Hypothalamus (tissue), 51 donors: ENCODE data around the gene PFKP.
A peak's percentile ranks its signal among the peaks of the same experiment; 100 is the strongest.
"Not testable (repeated sequence)": the region's sequence is repeated elsewhere in the genome, so short reads cannot be mapped to it uniquely, and the experiment has no call there.

ENCODE experiments used
- DNase-seq, 51 donors: peaks; one replicate each; lab custom pipeline; 2025; lab: John Stamatoyannopoulos, UW

Gene PFKP

DNA sequence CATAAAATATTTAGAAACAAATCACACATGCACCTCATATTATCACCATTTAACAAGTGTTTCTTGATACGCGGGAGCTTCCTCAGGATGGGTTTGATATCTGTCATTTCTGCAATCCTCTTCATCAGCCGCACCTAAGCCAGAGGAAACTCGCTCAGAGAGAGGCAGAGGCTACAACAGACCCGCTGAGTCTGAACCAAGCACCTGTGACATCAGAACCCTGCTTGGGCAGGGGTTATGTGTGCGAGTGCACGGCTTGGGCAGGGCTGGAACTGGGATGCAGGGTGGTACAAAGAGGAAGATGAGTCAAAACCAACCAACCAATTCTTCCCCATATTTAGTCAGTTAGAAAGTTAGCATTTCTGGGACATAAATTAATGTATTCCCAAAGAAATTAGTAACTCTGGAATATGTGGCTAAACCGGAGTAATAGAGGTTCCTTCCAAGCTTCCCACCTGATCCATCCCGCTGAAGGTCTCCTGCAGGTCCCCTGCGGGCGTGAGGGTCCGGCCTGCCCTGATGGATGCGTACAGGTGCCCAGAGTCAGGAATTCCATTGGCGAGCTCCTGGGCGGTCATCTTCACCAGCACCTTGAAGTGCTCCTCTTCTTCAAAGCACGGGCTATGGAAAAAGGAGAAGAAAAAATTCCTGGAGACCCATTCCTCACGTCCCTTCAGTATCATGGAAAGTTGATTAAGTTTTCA, 79.9 kb downstream of the PFKP start:
- DNase-seq, result no peak

DNA sequence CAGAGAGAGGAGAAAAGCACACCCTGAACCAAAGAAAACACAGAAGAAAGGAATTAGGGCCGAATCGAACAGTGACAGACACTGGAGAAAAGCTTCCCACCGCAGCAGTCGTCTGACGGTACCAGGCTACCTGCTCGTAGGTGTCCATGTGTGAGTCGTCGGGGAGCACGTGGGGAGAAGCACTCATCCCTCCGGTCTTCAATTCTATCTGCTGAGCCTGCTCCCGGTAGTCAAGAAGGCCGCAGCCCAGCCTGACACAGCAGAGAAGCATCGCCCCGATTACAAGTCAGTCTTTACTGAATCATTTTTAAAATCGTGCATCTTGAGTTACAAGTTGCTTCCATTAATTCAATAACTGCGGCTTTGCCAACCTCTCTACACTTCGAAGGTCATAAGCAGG, 80.7 kb downstream of the PFKP start:
- DNase-seq, result no peak

DNA sequence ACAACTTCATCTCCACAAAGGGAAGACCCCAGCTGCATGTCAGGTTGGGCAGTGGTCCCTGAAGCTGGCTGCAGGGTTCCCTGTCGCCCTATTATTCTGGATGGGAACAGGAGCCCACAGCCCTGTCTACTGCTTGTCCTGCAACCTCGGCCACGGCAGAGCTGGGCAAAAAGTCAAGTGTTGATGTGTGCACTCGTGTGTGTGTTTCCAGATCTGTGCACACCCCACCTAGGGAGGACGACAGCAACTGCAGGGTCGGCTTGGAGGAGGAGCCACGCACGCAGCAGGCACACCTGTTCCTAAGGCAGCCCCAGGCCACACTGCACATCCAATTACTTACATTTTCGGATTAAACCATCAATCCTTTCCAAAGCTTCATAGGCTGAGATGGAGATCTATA, 81.6 kb downstream of the PFKP start:
- DNase-seq, result no peak

DNA sequence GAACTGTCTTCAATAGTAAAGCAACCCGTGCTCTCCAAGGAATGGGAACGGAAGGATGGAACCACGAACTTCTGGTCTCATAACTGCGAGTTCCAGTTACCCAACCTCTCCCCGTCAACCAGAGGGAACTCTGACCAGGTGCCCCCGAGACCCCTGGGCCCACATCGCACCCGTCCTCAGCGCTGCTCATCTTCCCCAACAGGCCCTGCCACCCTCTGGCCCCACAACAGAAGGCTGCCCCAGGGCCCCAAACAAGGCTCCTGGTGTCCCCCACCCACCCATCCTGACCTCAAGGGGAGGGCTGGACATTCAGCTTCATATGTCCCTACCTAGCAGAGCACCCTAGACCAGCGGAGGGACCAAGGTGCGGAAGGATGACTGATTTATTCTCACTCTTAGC, 82.6 kb downstream of the PFKP start:
- no peak for DNase-seq

DNA sequence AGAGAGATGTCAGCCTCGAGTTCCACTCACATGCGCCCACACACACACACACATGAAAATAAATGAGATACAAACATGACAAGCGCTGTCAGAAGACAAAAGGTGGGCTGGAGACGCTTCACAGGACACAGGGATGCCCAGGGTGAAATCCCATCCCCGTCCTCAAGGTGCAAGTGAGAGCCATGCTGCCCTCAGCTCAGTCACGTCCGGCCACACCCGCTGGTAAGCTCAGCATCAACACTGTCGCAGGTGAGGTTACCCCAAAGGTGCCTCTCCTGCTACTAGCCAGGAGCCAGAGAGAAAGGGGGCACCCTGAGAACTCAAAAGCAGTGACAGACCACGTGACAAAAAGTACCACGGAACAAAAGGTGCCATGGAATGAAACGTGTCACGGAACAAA, 83.0 kb downstream of the PFKP start:
- DNase-seq, result no peak

DNA sequence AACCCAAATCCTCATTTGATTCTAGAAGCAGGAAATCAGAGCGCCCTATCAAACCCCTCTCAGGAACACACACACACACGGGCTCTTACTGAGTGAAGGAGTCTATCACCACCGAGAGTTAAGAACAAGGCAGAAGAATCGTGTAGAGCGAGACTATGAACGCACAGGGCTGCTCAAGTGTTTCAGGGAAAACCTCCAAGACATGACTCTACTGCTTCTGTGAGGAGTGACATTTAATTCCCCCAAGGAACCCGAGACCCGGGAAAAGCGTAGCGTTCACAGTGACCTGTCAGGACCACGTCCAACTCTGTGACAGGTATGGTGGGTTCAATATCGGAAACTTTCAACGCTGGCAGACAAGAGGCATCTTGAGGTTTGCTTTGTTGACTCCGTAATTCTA, 83.6 kb downstream of the PFKP start:
- DNase-seq, result no peak

DNA sequence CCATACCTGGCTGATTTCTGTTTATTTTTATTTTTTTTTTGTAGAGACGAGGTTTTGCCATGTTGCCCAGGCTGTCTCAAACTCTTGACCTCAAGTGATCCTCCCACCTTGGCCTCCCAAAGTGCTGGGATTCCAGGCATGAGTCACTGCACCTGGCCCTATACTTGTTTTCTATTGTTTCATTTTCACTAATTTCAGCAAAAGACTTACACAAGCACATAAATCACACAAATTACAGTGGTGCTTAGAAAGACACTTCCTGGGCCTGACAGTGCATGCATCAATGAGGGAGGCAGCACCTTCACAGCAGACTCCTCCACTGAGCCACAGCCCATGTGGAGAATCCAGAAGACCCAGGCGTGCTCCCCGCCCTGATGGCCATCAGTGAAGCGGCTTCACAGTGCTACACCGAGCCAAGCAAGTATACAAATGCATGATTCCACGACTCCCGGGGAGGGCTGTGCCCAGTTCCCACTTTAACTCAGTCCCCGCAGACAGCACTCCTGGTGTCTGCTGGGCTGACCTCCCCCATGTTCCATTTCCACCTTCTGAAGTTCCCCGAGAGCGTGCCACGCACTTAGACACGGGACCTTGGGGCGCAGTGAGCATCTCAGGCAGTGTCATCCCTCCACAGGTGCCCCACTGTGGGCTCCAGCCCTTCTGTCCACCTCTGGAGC, 84.7 kb downstream of the PFKP start:
- DNase-seq, result no peak

DNA sequence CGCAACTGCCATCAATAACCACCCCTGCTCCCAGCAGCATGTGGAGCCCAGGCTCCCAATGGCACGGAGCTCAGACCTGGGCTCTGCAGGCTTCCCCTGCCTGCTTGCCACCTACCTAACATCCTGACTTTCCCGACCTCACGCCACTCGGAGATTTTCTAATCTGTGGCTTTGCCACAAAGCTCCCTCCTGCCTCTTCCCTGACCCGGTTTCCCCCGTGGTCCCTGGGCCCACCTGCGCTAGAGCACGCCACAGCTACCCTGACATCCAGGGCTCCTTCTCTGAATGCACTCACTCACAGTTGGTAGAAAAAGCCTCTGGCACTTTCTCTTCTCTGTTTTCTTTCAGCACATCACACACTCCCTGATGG, 85.2 kb downstream of the PFKP start:
- DNase-seq, result no peak

DNA sequence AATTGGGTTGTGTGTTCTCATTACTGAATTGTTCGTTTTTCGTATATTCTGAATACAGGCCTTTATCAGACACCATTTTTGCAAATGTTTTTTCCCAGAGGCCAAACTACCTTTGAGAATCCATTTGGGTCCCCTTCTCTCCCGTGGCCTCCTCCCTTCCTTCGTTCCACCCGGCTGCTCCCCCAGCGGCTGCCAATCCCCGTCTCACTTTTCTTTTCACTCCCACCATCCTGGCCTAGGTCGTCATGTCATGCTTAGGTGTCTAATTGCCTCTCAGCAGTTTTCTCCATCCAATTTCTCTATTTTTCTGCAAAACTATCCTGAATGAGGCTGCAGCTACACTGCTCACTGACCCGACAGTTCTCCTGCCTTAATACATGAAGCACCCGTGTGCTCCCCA, 87.3 kb downstream of the PFKP start:
- no peak for DNase-seq

DNA sequence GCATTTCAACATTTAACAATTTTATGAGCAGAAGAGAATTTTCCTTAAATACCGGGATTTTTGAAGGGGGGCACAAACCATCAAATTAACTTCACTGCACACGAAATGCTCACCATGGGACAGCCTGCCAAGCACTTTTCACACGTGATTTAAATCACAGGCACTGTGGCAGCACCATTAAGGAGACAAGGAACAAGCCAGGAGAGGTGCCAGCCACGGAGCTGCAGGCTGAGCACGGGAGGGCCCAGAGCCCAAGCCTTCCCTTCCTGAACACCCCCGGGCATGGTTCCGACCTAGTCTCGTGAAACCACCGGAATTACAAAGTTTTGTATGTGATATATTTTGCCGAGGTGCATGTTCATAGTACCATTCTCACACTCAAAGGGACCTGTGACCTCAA, 91.8 kb downstream of the PFKP start:
- no peak for DNase-seq

DNA sequence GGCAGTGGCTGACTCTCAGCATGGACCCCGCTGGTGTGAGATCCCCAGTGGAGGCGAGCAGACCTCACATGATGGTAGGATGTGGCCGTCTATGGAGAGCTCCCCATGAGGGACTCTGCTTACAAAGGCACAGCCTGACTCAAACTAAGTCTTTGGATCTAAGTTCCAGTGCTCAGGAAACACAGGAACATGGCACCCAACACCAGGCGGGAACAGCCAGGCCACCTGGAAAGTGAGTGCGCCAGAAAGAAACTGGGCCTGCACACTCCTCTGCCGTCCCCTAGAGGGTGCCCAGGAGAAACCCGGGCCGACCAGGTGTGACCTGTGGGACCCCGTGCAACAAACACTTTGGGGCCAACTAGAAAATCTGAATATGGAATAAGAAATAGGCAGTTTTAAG, 95.2 kb downstream of the PFKP start:
- no peak for DNase-seq

DNA sequence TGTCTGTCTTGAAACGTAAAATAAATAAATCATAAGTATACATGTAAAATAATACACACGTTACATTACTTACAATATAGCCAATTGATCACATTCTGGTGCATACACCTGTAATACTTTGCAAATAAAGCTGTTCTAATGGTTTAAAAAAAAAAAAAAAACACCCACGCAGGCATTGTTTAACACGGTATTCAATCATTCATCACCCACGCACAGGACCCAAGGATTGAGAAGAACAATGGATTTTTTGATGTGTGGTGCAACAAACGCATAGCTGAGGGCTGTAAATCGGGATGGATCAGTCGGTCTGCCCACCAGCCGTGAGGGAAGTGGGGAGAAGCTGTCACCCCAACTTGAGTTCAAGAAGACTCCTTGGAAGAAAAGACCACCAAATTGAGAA, 96.5 kb downstream of the PFKP start:
- DNase-seq, result no peak

DNA sequence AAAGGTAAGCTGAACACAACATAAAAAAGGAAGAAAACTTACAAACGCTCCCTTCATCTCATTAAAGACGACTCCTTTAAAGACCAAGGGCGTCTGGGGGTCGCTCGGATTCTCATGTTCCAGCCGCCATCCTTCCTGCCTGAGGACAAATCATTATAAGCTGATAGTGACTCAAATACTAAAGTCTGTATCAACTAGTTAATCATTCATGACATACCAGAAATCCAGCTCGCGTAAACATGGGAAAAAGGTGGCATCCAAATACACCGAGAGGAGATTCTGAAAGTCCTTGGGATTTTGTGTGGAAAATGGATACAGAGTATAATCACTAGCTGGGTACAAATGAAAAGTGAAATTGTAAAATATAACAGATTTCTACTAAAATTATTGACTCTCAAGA, 97.8 kb downstream of the PFKP start:
- no peak for DNase-seq

DNA sequence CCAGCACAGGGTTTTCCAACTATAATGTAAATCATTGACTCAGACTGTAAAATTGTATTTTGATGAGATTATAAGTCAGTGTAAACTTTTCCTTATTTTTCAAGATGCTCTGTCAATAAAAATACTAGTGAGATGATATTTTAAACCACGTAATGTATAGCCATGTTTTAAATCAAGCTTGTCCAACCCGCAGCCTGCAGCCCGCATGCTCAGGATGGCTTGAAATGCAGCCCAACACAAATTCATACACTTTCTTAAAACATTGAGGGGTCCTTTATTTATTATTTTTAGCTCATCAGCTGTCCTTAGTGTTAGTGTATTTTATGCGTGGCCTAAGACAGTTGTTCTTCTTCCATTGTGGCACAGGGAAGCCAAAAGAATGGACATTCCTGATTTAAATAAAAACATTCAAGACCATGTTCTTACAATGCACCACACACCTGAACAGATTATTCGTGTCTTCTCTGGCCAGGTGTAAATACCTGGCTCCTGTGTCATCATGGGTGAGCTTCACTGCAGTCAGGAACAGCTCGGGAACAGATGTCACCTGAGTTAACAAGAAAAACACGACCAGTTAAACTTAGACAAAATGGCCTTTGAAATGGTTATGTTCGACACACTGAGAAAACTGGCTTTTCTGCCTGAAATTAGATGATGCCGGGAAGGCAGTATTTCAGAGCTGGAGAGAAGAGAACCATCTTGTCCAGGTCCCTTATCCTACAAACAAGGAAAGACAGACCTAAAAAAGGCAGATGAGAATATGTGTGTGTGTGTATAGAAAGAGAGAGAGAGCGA, 99.3 kb downstream of the PFKP start:
- no peak for DNase-seq

DNA sequence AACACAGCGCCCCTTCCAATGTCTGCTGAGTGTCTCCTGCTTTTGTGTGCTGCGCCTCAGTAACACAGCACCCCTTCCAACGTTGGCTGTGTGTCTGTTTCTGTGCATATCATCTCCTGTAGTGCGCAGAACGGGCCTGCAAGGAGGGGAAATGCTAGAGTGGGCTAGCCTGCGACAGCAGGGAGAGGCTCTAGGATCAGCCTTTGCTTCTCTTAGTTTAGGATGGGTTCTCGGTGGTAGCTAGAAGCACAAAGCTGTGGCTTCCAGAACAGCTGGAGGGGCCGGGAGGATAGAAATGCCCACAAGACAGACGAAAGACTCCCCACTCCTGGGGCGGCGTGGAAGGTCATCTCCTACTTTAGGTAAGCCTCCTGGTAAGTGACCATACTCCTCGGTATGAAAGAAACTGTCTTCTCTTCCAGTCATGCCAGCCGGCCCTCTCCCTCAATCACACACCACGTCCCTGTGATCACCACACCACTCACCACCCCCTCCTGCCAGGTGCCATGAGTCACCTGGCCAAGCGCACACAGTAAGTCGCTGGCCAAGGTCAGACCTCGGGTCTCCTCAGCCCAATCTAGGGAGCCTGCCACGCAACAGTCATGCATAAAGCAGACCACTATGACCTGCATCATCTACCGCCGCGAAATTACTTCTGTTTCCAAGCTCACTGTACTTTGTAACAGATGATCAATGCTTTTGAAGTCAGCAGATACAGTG, 100.4 kb downstream of the PFKP start:
- no peak for DNase-seq

DNA sequence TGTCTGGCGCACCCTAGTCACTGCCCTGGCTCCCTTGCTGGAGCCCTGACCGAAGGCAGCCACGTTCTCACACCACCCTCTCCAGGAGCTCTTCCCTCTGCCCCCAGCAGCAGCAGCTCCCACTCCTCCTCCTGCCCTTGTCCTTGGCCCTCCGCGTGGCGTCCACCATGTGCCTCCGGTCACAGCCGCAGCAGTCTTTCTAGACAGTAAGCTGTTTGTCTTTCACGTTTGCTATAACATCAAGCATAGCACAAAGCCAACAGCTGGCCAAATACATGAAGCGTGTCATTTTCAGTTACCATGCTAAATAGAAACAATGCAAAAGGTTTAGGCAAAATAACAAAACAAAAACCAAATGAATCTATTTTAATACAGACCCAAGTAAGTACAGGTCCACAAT, 101.9 kb downstream of the PFKP start:
- DNase-seq, result peak in 12 of 51 donors; percentile 4 to 45 (median 18)

DNA sequence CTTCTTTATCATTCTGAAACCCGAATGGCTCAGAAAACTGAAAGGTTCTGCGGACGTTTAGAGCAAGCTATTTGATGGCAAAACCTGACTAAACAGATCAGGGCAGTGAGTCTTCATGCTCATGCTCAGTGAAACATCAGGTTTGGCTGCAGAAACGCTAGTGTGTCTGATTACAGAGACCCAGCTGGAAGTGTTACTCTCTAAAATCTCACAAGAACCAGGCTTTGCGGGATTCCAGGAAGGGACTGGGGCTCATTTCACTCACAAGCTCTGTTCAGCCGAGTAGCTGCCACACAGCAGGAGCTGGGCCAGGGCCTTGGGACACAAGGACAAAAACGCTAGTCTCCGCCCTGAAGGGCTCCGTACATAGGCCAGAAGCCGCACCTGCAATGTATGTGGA, 102.3 kb downstream of the PFKP start:
- DNase-seq, result peak in 2 of 51 donors; percentile 17 to 41

DNA sequence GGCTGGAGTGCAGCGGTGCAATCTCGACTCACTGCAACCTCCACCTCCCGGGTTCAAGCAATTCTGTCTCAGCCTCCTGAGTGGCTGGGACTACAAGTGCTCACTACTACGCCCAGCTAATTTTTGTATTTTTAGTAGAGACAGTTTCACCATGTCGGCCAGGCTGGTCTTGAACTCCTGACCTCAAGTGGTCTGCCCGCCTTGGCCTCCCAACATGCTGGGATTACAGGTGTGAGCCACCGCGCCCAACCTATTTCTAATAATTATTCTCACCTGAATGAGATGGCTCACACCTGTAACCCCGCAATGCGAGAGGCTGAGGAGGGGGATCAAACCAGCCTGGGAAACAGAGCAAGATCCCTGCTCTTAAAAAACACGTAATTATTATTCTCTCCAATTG, 104.1 kb downstream of the PFKP start:
- not testable (repeated sequence) for DNase-seq

DNA sequence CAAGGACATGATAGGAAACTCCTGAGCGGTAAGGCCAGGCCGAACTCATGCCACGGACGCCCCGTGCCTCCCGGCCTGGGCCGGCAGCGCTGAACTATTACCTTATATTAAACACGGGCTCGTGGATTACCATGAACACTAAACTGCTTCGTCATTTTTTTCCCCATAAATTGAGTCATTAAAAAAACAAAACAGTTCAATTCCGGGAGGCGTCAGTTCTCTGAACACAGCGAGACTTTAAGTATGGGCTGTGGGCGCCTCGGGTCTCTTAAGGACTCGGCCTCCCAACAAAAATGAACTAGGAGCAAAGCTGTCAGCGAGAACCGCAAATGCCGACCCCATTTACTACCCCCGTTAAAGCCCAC, 104.7 kb downstream of the PFKP start:
- DNase-seq, result peak in 2 of 51 donors; percentile 47 to 60

DNA sequence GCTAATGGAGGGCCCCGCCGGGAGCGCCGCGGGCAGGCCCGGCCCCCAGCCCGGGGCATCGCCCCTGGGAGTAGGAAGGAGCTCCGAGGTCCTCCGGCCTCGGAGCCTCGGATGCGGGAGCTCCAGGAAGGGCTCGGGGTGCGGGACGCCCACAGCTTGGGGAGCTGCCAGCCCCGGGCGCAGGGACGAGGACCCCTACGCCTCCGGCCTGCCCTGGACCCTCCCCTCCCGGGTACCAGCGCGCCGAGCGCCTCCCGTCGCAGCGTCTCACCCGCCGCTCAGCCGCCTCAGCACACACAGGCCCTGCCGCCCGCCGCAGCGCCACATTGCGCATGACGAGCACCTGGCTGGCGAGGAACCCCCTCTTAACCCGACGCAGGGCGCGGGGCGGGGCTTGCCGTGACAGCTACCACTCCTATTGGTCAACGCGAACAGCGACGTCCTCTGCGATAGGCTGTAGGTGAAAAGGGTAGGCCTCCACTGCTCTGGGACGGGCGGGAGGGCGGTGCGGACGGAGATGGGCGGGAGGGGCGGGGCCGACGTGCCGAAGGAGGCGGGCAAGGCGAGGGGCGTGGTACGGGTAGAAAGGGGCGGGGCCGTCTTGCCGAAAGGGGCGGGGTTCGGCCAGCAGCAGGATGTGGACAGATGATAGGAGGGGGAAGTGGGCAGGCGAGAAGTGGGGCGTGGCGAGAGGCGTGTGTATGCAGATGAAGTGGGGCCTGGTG, 105.3 kb downstream of the PFKP start, which contains the start of gene PITRM1:
PITRM1 (minus strand) TSS at position 337 of the 725 bp plus-strand sequence; CDS start at position 327, 10 bp downstream.
- DNase-seq, result peak; percentile 66 to 100 (median 97)
